Peyer's patch (tissue), 4 donors: Measurements from ENCODE around the gene NAA80. TPM values are rescaled to one million over a fixed set of nuclear protein-coding genes. Genes with fewer than 3 reads are reported as not detected.

ENCODE experiments used
- DNase-seq, 3 donors: peaks; one replicate each; pipeline ENCODE4 v3.0.0-alpha.2; 2017 to 2019
- H3K27ac ChIP-seq, 4 donors: fragments of 200-600 bp; sonication (generic); one replicate each; pipeline ENCODE4 v1.5.1; 2016 to 2019
- H3K27me3 ChIP-seq, 2 donors: fragments of 200-600 bp; sonication (generic); one replicate each; pipeline ENCODE4 v1.5.1; 2019
- H3K36me3 ChIP-seq, 3 donors: fragments of 200-600 bp; sonication (generic); one replicate each; pipeline ENCODE4 v1.5.1; 2016 to 2019
- H3K4me1 ChIP-seq, 4 donors: fragments of 200-600 bp; sonication (generic); one replicate each; pipeline ENCODE4 v1.5.1; 2016 to 2019
- H3K4me3 ChIP-seq, 4 donors: fragments of 200-600 bp; sonication (generic); 1 replicate in 3 of 4; 2 replicates in 1 of 4; pipeline ENCODE4 v1.5.1; 2016 to 2019; ENCODE audit warnings: mild to moderate bottlenecking in 1 of 4
- H3K9me3 ChIP-seq, 4 donors: fragments of 200-600 bp; sonication (generic); one replicate each; pipeline ENCODE4 v1.5.1; 2016 to 2019; ENCODE audit warnings: mild to moderate bottlenecking in 1 of 4
- CTCF ChIP-seq, 6 experiments: fragments of 450-650 bp in 4 of 6; fragments of 200-600 bp in 2 of 6; sonication (generic) in 1 of 6; IDR thresholded peaks; one replicate each; pipeline ENCODE4 v1.5.1; 2017 to 2019; ENCODE audit warnings: antibody characterized with exemption in 6 of 6, mild to moderate bottlenecking in 3 of 6, moderate library complexity in 1 of 6
- POLR2A ChIP-seq, 2 donors: fragments of 450-650 bp; IDR thresholded peaks; one replicate each; pipeline ENCODE4 v1.5.1; 2017; ENCODE audit warnings: antibody characterized with exemption in 2 of 2, mild to moderate bottlenecking in 2 of 2, moderate library complexity in 2 of 2
- total RNA-seq, 4 donors: library from RNA; depleted of rRNA; stranded (reverse); fragments of >200 nt; gene quantifications; one replicate each; pipeline ENCODE4 v1.1.0, GENCODE V29; 2016

NAA80 gene
- total RNA-seq, 4 donors from 2014 or later, result 3.2 to 14.0 (median 12.4) TPM

GRCh38 chr3:50326182-50326541, 27.0 kb upstream of the NAA80 start:
- no peaks in the 10 kb centered on the region for H3K9me3 ChIP-seq
- peaks cover 4 to 37% (median 18%) of the 10 kb centered on the region in 4 donors for H3K4me1 ChIP-seq
- no peak for TF ChIP-seq CTCF (IDR thresholded peaks at IDR 0.05)
- TF ChIP-seq POLR2A (IDR thresholded peaks at IDR 0.05), result no peak
- H3K27ac ChIP-seq, result no peak overlapping the region
- no peaks in the 10 kb centered on the region for H3K27me3 ChIP-seq
- no peak overlapping the region for H3K4me3 ChIP-seq
- DNase-seq, result no peak
- H3K36me3 ChIP-seq, result peaks cover 0 to 31% (median 0%) of the 10 kb centered on the region in 3 donors

- no peak for DNase-seq
- Histone ChIP-seq H3K27me3 (no peaks in the 10 kb centered on the region), H3K9me3 (no peaks in the 10 kb centered on the region), H3K27ac (peak overlapping the region in 1 of 4 donors; percentile 91), H3K4me1 (peaks cover 4 to 37% (median 18%) of the 10 kb centered on the region in 4 donors), H3K4me3 (no peak overlapping the region), H3K36me3 (peaks cover 0 to 26% (median 0%) of the 10 kb centered on the region in 3 donors)
- TF ChIP-seq CTCF (IDR thresholded peaks at IDR 0.05), result no peak
- no peak for TF ChIP-seq POLR2A (IDR thresholded peaks at IDR 0.05)
Measured at GRCh38 chr3:50325497-50326181, 26.4 kb upstream of the NAA80 start.

GRCh38 chr3:50325113-50325480, 25.9 kb upstream of the NAA80 start:
- H3K9me3 ChIP-seq, result no peaks in the 10 kb centered on the region
- peaks cover 0 to 20% (median 0%) of the 10 kb centered on the region in 3 donors for H3K36me3 ChIP-seq
- no peak for DNase-seq
- peak overlapping the region in 1 of 4 donors; percentile 91 for H3K27ac ChIP-seq
- no peak for TF ChIP-seq CTCF (IDR thresholded peaks at IDR 0.05)
- TF ChIP-seq POLR2A (IDR thresholded peaks at IDR 0.05), result no peak
- no peaks in the 10 kb centered on the region for H3K27me3 ChIP-seq
- peaks cover 4 to 41% (median 23%) of the 10 kb centered on the region in 4 donors for H3K4me1 ChIP-seq
- no peak overlapping the region for H3K4me3 ChIP-seq

GRCh38 chr3:50324351-50325112, 25.3 kb upstream of the NAA80 start:
- Histone ChIP-seq H3K27me3 (no peaks in the 10 kb centered on the region), H3K27ac (peak overlapping the region; percentile 1 to 91 (median 50)), H3K4me3 (no peak overlapping the region), H3K36me3 (peaks cover 0 to 14% (median 0%) of the 10 kb centered on the region in 3 donors), H3K4me1 (peaks cover 4 to 47% (median 24%) of the 10 kb centered on the region in 4 donors), H3K9me3 (no peaks in the 10 kb centered on the region)
- DNase-seq, result peak; percentile 68 to 85 (median 79)
- TF ChIP-seq CTCF (IDR thresholded peaks at IDR 0.05) (peak; percentile 52 to 89 (median 82)), POLR2A (IDR thresholded peaks at IDR 0.05) (no peak)

- Histone ChIP-seq H3K9me3 (no peaks in the 10 kb centered on the region), H3K27me3 (no peaks in the 10 kb centered on the region), H3K4me1 (peaks cover 4 to 50% (median 23%) of the 10 kb centered on the region in 4 donors), H3K4me3 (no peak overlapping the region), H3K27ac (peak overlapping the region; percentile 52 to 95 (median 90)), H3K36me3 (peaks cover 0 to 16% (median 0%) of the 10 kb centered on the region in 3 donors)
- peak in 1 of 3 donors; percentile 51 for DNase-seq
- TF ChIP-seq POLR2A (IDR thresholded peaks at IDR 0.05), result no peak
- TF ChIP-seq CTCF (IDR thresholded peaks at IDR 0.05), result peak in 1 of 6 experiments; percentile 8
Measured at GRCh38 chr3:50323614-50324199, 24.5 kb upstream of the NAA80 start.
